Kidney epithelial cell (primary cell): ENCODE results near the gene SEMA5A. TPM values are rescaled to one million over a fixed set of nuclear protein-coding genes. Genes with fewer than 3 reads are reported as not detected.

Source experiments
- DNase-seq: peaks from one replicate; pipeline ENCODE4 v3.0.0-alpha.2; 2010; ENCODE audit warnings: low read depth
- H3K27me3 ChIP-seq: 2 replicates; pipeline ENCODE4 v1.6.0; 2011; ENCODE audit warnings: low read length; ENCODE audit not compliant: control insufficient read depth, insufficient read depth
- H3K36me3 ChIP-seq: 2 replicates; pipeline ENCODE4 v1.5.1; 2011; ENCODE audit warnings: low read length; ENCODE audit not compliant: control insufficient read depth, insufficient read depth
- H3K4me3 ChIP-seq: 2 replicates; pipeline ENCODE4 v1.5.1; 2011; ENCODE audit warnings: low read depth, mild to moderate bottlenecking, control low read depth, low read length
- CTCF ChIP-seq: IDR thresholded peaks from 2 replicates; pipeline ENCODE4 v1.5.1; 2011; ENCODE audit warnings: mild to moderate bottlenecking, moderate library complexity, low read length, control low read depth, inconsistent platforms; ENCODE audit not compliant: insufficient read depth, poor library complexity, severe bottlenecking
- total RNA-seq: library from RNA; depleted of rRNA; stranded (reverse); fragments of >200 nt; gene quantifications from 2 replicates; pipeline ENCODE4 v1.2.3, GENCODE V29; 2015

SEMA5A gene
- total RNA-seq, 1 donor from 2014 or later, result 4.7 TPM

- H3K4me3 ChIP-seq, result no peak overlapping the region
- DNase-seq, result no peak
- TF ChIP-seq CTCF, result no peak
- H3K27me3 ChIP-seq, result no peaks in the 10 kb centered on the region
- H3K36me3 ChIP-seq, result no peaks in the 10 kb centered on the region
These were observed 243.7 kb downstream of the SEMA5A start for GRCh38 chr5:9302218-9302617.

- no peak for DNase-seq
- H3K27me3 ChIP-seq, result no peaks in the 10 kb centered on the region
- no peak for TF ChIP-seq CTCF
- H3K4me3 ChIP-seq, result no peak overlapping the region
- H3K36me3 ChIP-seq, result no peaks in the 10 kb centered on the region
These were observed 244.7 kb downstream of the SEMA5A start for GRCh38 chr5:9301200-9301599.

GRCh38 chr5:9297134-9297533 lies 248.7 kb downstream of the SEMA5A start:
- TF ChIP-seq CTCF, result no peak
- Histone ChIP-seq H3K36me3 (no peaks in the 10 kb centered on the region), H3K27me3 (no peaks in the 10 kb centered on the region), H3K4me3 (no peak overlapping the region)
- no peak for DNase-seq

DNA sequence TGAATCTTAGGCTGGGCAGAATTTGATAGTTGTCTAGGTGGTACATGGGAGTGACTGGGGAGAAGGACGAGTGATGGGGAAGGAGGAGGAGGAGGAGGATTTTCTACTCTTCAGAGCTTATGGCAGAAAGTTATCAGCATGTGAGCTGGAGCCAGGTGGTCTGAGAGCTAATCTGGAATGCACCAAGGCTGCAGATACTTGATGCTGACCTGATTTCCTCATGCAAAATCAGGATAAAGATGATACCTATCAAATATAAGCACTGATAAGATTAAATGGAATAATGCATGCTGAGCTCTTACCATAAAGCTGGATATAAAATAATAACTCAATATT lies 250.4 kb downstream of the SEMA5A start:
- no peak overlapping the region for H3K4me3 ChIP-seq

GRCh38 chr5:9294793-9295465 lies 250.9 kb downstream of the SEMA5A start:
- no peak for DNase-seq
- TF ChIP-seq CTCF, result no peak

More for the DNA sequence above, 250.4 kb downstream of the SEMA5A start:
- Histone ChIP-seq H3K36me3 (no peaks in the 10 kb centered on the region), H3K27me3 (no peaks in the 10 kb centered on the region)
- no peak for TF ChIP-seq CTCF
- no peak for DNase-seq

DNA sequence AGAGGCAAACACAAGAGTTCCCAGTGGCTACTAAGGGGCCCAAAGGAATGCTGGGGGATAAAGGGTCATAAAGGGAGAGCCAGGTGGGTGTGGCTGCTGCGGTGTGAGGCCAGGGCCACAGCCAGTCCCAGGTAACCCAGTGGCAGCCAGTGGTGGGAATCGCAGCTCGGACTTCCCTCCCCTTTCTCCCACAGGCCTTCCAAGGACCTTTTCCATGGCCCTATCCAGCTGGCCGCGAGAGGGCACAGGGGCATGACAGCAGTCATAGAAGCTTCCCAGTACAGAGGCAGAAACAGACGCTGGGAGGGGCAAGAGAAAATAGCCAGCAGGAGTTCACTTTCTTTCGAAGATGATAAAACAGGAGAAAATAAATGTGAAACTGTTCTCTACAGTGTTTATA lies 257.6 kb downstream of the SEMA5A start:
- DNase-seq, result no peak
- no peaks in the 10 kb centered on the region for H3K27me3 ChIP-seq
- no peaks in the 10 kb centered on the region for H3K36me3 ChIP-seq
- no peak overlapping the region for H3K4me3 ChIP-seq
- no peak for TF ChIP-seq CTCF

More at GRCh38 chr5:9294793-9295465, 250.9 kb downstream of the SEMA5A start:
- Histone ChIP-seq H3K4me3 (no peak overlapping the region), H3K27me3 (no peaks in the 10 kb centered on the region), H3K36me3 (no peaks in the 10 kb centered on the region)
